ENCODE results near the gene CRADD.

DNA sequence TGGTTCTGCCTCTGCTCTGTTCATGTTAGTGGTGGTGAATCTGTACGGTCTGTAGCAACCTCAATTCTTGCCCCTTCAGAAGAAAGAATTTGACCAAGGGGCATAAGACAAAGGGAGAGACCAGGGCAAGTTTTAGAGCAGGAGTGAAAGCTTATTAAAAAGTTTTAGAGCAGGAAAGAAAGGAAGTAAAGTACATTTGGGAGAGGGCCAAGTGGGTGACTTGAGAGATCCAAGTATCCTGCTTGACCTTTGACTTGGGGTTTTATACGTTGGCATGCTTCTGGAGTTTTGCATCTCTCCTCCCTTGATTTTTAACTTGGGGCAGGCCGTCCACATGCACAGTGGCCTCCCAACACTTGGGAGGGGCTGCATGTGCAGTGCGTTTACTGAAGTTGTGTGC lies 225.0 kb downstream of the CRADD start:
- TF ChIP-seq EZH2 (IDR thresholded peaks at IDR 0.05; ENCODE audit: insufficient read depth, poor library complexity, severe bottlenecking) (no peak), EZH2phosphoT487 (IDR thresholded peaks at IDR 0.05; ENCODE audit: insufficient read depth, low read depth) (no peak)

Data from GM23248 (cell line).